Sigmoid colon (tissue), 7 donors: ENCODE data around the gene LARP1. TPM values are rescaled to one million over a fixed set of nuclear protein-coding genes. Genes with fewer than 3 reads are reported as not detected.
A peak's percentile ranks its signal among the peaks of the same experiment; 100 is the strongest.

ENCODE experiments used
- DNase-seq: peaks from one replicate; pipeline ENCODE4 v3.0.0-alpha.2; 2019
- H3K27ac ChIP-seq, 4 donors: fragments of 200-600 bp; sonication (generic); one replicate each; pipeline ENCODE4 v1.5.1; 2016 to 2019; ENCODE audit warnings: mild to moderate bottlenecking in 1 of 4
- H3K27me3 ChIP-seq, 3 donors: fragments of 200-600 bp; sonication (generic); one replicate each; pipeline ENCODE4 v1.5.1; 2019; ENCODE audit warnings: mild to moderate bottlenecking in 1 of 3
- H3K36me3 ChIP-seq, 4 donors: fragments of 200-600 bp; sonication (generic); one replicate each; pipeline ENCODE4 v1.5.1; 2016 to 2019
- H3K4me1 ChIP-seq, 4 donors: fragments of 200-600 bp; sonication (generic); one replicate each; pipeline ENCODE4 v1.5.1; 2017 to 2019
- H3K4me3 ChIP-seq, 4 donors: fragments of 200-600 bp; sonication (generic); one replicate each; pipeline ENCODE4 v1.5.1; 2017 to 2019; ENCODE audit warnings: mild to moderate bottlenecking in 2 of 4, moderate library complexity in 1 of 4
- H3K9me3 ChIP-seq, 4 donors: fragments of 200-600 bp in 3 of 4; sonication (generic) in 3 of 4; one replicate each; pipeline versions ENCODE4 v1.5.1 to v1.6.1; 2013 to 2019
- EP300 ChIP-seq, 4 donors: sonication (generic); formaldehyde crosslinking; IDR thresholded peaks; one replicate each; pipeline ENCODE4 v1.6.1; 2017; ENCODE audit warnings: antibody characterized with exemption in 4 of 4
- POLR2A ChIP-seq, 2 donors: fragments of 450-650 bp; IDR thresholded peaks; one replicate each; pipeline ENCODE4 v1.6.1; 2016; ENCODE audit warnings: antibody characterized with exemption in 2 of 2, mild to moderate bottlenecking in 2 of 2, moderate library complexity in 2 of 2
- POLR2AphosphoS5 ChIP-seq, 4 donors: sonication (generic); formaldehyde crosslinking; IDR thresholded peaks; one replicate each; pipeline ENCODE4 v1.6.1; 2017; ENCODE audit warnings: antibody characterized with exemption in 4 of 4
- WGBS, 2 donors: extraction: QIAGEN DNeasy Blood & Tissue Kit; methylation state at CpG; one replicate each; pipeline ENCODE4 v1.1.7; 2013; 5-methylcytosine and 5-hydroxymethylcytosine counted together
- intact Hi-C: fragments of 100-400 bp; cut with DNase I; formaldehyde crosslinking; loops from one replicate; pipeline ENCODE4 v1.15.1; 2023
- polyA plus RNA-seq, 3 donors: library from polyadenylated mRNA; stranded (reverse); fragments of 200-250 nt; gene quantifications; one replicate each; pipeline ENCODE4 v1.2.3, GENCODE V29; 2013
- total RNA-seq, 4 donors: library from RNA; depleted of rRNA; stranded (reverse); fragments of >200 nt; gene quantifications; one replicate each; pipeline ENCODE4 v1.1.0, GENCODE V29; 2016
- TF ChIP-seq, protein P1 (sequence below), 4 experiments: fragments of 450-650 bp in 3 of 4; fragments of 200-600 bp in 1 of 4; IDR thresholded peaks; one replicate each; pipeline ENCODE4 v1.5.1; 2016 to 2019; ENCODE audit warnings: antibody characterized with exemption in 4 of 4, mild to moderate bottlenecking in 3 of 4, moderate library complexity in 2 of 4
- donor health status: healthy with polysubstance abuse.
- donor health status: Bipolar disorder and iron deficiency.
- donor health status: healthy.

Gene LARP1
- total and polyA plus RNA-seq, 7 donors: 10.2 to 97.8 (median 49.0) TPM

DNA sequence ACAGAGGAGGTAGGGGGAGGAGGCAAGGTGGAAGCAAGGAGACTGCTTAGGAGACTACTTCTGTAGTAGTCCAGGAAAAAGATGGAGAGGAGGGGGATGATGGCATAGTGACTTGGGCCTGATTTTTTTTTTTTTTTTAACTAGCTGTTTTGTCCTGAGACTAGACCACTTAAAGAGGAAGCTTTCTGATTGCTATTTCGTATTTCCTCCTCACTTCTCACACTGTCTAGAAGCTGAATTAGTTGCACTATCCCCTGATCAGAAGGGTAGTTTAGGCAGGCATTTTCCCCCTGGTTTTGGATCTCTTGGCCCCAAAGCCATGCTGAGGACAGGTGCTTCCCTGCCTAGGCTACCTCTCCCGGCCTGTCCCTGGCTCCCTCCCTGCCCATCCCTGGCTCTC lies 14.9 kb downstream of the LARP1 start:
- Histone ChIP-seq H3K4me3 (no peak overlapping the region), H3K36me3 (no peaks in the 10 kb centered on the region), H3K27ac (peak overlapping the region in 3 of 4 donors; percentile 58 to 81 (median 80)), H3K27me3 (no peaks in the 10 kb centered on the region), H3K4me1 (peaks cover 0 to 96% (median 78%) of the 10 kb centered on the region in 4 donors), H3K9me3 (no peaks in the 10 kb centered on the region)
- WGBS, 2 donors: 59 to 62% methylated on average over 2 of the region's 2 CpGs
- DNase-seq: no peak
- intact Hi-C loops: no loop called here
- TF ChIP-seq EP300 (IDR thresholded peaks at IDR 0.05) (no peak), POLR2AphosphoS5 (IDR thresholded peaks at IDR 0.05) (no peak), POLR2A (IDR thresholded peaks at IDR 0.05) (no peak)
- TF ChIP-seq, protein P1, sequence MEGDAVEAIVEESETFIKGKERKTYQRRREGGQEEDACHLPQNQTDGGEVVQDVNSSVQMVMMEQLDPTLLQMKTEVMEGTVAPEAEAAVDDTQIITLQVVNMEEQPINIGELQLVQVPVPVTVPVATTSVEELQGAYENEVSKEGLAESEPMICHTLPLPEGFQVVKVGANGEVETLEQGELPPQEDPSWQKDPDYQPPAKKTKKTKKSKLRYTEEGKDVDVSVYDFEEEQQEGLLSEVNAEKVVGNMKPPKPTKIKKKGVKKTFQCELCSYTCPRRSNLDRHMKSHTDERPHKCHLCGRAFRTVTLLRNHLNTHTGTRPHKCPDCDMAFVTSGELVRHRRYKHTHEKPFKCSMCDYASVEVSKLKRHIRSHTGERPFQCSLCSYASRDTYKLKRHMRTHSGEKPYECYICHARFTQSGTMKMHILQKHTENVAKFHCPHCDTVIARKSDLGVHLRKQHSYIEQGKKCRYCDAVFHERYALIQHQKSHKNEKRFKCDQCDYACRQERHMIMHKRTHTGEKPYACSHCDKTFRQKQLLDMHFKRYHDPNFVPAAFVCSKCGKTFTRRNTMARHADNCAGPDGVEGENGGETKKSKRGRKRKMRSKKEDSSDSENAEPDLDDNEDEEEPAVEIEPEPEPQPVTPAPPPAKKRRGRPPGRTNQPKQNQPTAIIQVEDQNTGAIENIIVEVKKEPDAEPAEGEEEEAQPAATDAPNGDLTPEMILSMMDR (IDR thresholded peaks at IDR 0.05): no peak

DNA sequence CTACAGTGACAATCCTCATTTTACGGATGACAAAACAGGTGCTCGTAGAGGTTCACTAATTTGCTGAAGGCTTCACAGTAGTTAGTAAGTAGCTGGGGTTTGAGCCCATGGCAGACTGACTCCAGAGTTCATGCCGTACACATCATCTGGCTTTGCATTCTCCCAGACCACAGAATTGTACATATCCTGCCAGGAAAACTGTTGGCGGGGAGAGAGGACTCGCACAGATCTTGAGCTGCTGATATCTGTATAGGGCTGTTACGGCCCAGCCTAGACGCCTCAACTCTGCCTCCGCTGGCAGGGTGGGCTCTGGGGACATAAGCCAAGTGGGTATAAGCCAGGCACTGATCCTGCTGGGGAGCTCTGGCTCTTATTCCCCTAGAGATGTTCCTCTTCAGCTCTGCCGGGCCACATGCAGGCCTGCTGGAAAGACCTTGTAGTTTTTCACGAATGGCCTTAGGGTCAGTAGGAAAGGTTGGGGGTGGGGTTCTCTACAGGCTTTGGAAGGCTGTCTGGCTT lies 16.3 kb downstream of the LARP1 start:
- DNase-seq: peak; percentile 77
- TF ChIP-seq EP300 (IDR thresholded peaks at IDR 0.05) (no peak), POLR2AphosphoS5 (IDR thresholded peaks at IDR 0.05) (no peak), POLR2A (IDR thresholded peaks at IDR 0.05) (no peak)
- TF ChIP-seq, protein P1 (IDR thresholded peaks at IDR 0.05): no peak
- Histone ChIP-seq H3K27ac (peak overlapping the region; percentile 14 to 81 (median 69)), H3K4me3 (peak overlapping the region in 1 of 4 donors; percentile 16), H3K4me1 (peaks cover 0 to 95% (median 76%) of the 10 kb centered on the region in 4 donors), H3K36me3 (no peaks in the 10 kb centered on the region), H3K9me3 (no peaks in the 10 kb centered on the region), H3K27me3 (no peaks in the 10 kb centered on the region)
- 70 to 74% methylated on average over 10 of the region's 10 CpGs for WGBS, 2 donors
- intact Hi-C loops: no loop called here

DNA sequence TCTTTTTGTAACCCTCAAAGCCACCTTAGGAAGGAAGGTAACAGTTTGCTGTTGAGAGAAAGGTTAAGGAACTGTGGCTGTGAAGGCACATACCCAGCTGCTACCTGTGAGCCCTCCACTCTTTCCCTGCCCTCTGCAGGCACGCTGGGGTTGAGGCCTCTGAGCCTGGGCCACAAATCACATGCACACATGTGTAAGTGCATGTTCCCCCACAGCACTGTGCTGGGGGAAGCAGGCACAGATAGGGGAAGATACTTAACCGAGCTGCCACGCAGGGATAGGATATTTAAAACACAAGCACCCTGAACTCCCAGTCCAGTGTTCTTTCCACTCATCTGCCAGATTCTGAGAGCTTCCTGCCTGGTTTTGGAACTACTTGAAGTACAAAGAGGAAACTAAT lies 18.1 kb downstream of the LARP1 start:
- 75 to 90% methylated on average over 3 of the region's 3 CpGs for WGBS, 2 donors
- Histone ChIP-seq H3K4me3 (no peak overlapping the region), H3K9me3 (no peaks in the 10 kb centered on the region), H3K4me1 (peaks cover 0 to 95% (median 68%) of the 10 kb centered on the region in 4 donors), H3K36me3 (no peaks in the 10 kb centered on the region), H3K27ac (no peak overlapping the region), H3K27me3 (no peaks in the 10 kb centered on the region)
- TF ChIP-seq POLR2A (IDR thresholded peaks at IDR 0.05): no peak
- no peak for TF ChIP-seq EP300 (IDR thresholded peaks at IDR 0.05)
- TF ChIP-seq, protein P1 (IDR thresholded peaks at IDR 0.05): no peak
- DNase-seq: no peak
- intact Hi-C loops: no loop called here

DNA sequence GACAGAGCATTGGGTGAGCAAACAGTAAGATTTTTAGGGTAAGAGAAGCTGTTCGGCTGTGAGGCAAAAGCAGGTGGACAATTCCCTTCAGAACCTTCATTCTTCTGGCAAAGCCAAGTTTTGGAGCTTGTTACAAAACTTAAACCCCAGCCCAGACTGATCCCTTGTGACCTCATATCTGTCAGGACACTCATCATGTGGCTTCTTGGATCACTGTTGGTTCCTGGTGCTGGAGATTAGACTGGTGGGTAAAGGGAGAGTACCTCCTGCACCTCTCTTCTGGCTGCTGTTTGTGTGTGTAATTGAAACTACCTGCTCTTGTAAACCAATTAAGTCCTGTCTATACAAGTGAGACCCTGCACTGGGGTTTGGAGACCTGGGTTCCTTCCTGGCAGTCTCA lies 21.0 kb downstream of the LARP1 start:
- 85 to 87% methylated on average over 1 of the region's 1 CpG for WGBS, 2 donors
- Histone ChIP-seq H3K27me3 (no peaks in the 10 kb centered on the region), H3K4me1 (peaks cover 0 to 93% (median 66%) of the 10 kb centered on the region in 4 donors), H3K9me3 (no peaks in the 10 kb centered on the region), H3K27ac (no peak overlapping the region), H3K4me3 (no peak overlapping the region), H3K36me3 (no peaks in the 10 kb centered on the region)
- no peak for TF ChIP-seq POLR2A (IDR thresholded peaks at IDR 0.05)
- TF ChIP-seq, protein P1 (IDR thresholded peaks at IDR 0.05): no peak
- TF ChIP-seq POLR2AphosphoS5 (IDR thresholded peaks at IDR 0.05): no peak
- TF ChIP-seq EP300 (IDR thresholded peaks at IDR 0.05): no peak
- intact Hi-C loops: no loop called here
- no peak for DNase-seq

DNA sequence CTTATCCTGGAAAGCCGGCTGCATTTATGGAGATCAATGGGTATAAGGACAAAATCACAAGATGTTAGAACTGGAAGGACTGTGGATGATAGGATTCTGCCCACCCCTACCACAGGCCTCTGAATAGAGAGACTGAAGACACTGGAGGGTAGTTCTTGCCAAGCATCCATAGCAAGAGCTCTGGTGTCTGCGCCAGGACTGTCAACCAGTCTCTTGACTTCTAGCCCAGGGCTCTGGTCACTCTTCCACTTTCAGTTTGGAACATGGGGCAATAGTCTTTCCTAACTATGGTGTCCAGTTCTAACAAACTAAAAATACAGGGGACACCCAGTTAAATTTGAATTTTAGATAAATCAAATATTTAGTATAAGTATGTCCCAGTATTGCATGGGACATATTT lies 23.4 kb downstream of the LARP1 start:
- H3K4me3 ChIP-seq: no peak overlapping the region
- no peaks in the 10 kb centered on the region for H3K9me3 ChIP-seq
- DNase-seq: no peak
- H3K27ac ChIP-seq: no peak overlapping the region
- H3K36me3 ChIP-seq: no peaks in the 10 kb centered on the region
- peaks cover 0 to 92% (median 70%) of the 10 kb centered on the region in 4 donors for H3K4me1 ChIP-seq
- no peaks in the 10 kb centered on the region for H3K27me3 ChIP-seq
- intact Hi-C loops: no loop called here
- no peak for TF ChIP-seq POLR2A (IDR thresholded peaks at IDR 0.05)
- no peak for TF ChIP-seq POLR2AphosphoS5 (IDR thresholded peaks at IDR 0.05)
- TF ChIP-seq, protein P1 (IDR thresholded peaks at IDR 0.05): no peak
- no peak for TF ChIP-seq EP300 (IDR thresholded peaks at IDR 0.05)
- WGBS, 2 donors: 96 to 97% methylated on average over 2 of the region's 2 CpGs
